K562 (cell line): ENCODE measurements around the gene IMMP2L. TPM values are rescaled to one million over a fixed set of nuclear protein-coding genes. Genes with fewer than 3 reads are reported as not detected.

Experiments used
- KDM4B ChIP-seq, 2 experiments: fragments of 450-650 bp in 1 of 2; sonication (generic) in 1 of 2; IDR thresholded peaks; 2 replicates each; pipeline ENCODE4 v1.6.1; 2016 to 2017; ENCODE audit warnings: borderline replicate concordance in 2 of 2, antibody characterized with exemption in 1 of 2, low read depth in 1 of 2, mild to moderate bottlenecking in 1 of 2
- MAFF ChIP-seq: IDR thresholded peaks from 2 replicates; pipeline ENCODE4 v1.6.1; 2012; ENCODE audit warnings: low read length, improper control_type of control experiment
- POLR3A ChIP-seq: IDR thresholded peaks from 2 replicates; pipeline ENCODE4 v1.6.1; 2011; ENCODE audit warnings: borderline replicate concordance, mild to moderate bottlenecking, moderate library complexity; ENCODE audit not compliant: insufficient read length, insufficient read depth; ENCODE audit errors: extremely low read depth
- TSC22D4 ChIP-seq: fragments of 450-650 bp; IDR thresholded peaks from 2 replicates; pipeline ENCODE4 v1.6.1; 2016; ENCODE audit warnings: missing genetic modification characterization, missing biosample characterization, control low read depth
- ZNF12 ChIP-seq: sonication (generic); formaldehyde crosslinking; IDR thresholded peaks from 2 replicates; pipeline ENCODE4 v1.4.0; 2020; ENCODE audit warnings: mild to moderate bottlenecking, missing genetic modification reagents
- ZNF354B ChIP-seq: fragments of 250-450 bp; sonication (Bioruptor Pico); IDR thresholded peaks from 2 replicates; pipeline ENCODE4 v1.4.0; 2020
- polyA plus RNA-seq, 8 experiments: library from polyadenylated mRNA; depleted of rRNA in 4 of 8; stranded (reverse) in 5 of 8; unstranded in 3 of 8; fragments of >200 nt; fragmentation: Nextera tagmentation in 2 of 8; fragmentation: Illumina TruSeq in 1 of 8; extraction: Ambion mirVana in 2 of 8; extraction: Trizol in 1 of 8; gene quantifications; 2 replicates each; pipeline versions ENCODE4 v1.2.1 to v1.2.3, GENCODE V29; 2011 to 2014; ENCODE audit warnings: inconsistent platforms in 1 of 8, missing spikeins in 1 of 8
- total RNA-seq, 7 experiments: library from RNA; depleted of rRNA in 6 of 7; stranded (reverse); fragments of >200 nt in 6 of 7; fragmentation: Illumina TruSeq in 2 of 7; extraction: Trizol in 2 of 7; gene quantifications; 2 replicates each; pipeline versions ENCODE4 v1.2.1 to v1.2.3, GENCODE V29; 2011 to 2021; ENCODE audit warnings: low replicate concordance in 1 of 7
- TF ChIP-seq, protein P1 (sequence below), 2 experiments: fragments of 250-450 bp in 1 of 2; fragments of 450-650 bp in 1 of 2; sonication (Bioruptor Pico) in 1 of 2; IDR thresholded peaks; 2 replicates each; pipeline versions ENCODE4 v1.6.1 to v1.8.0; 2016 to 2021; ENCODE audit warnings: mild to moderate bottlenecking in 2 of 2, moderate library complexity in 2 of 2, missing compliant biosample characterization in 1 of 2, missing genetic modification characterization in 1 of 2
- TF ChIP-seq, protein P2 (sequence below): sonication (generic); formaldehyde crosslinking; IDR thresholded peaks from 2 replicates; pipeline ENCODE4 v1.9.0; 2022; ENCODE audit warnings: mild to moderate bottlenecking, missing genetic modification reagents
- TF ChIP-seq, protein P3 (sequence below): fragments of 450-650 bp; IDR thresholded peaks from 2 replicates; pipeline ENCODE4 v1.6.1; 2016; ENCODE audit warnings: low read depth

Gene IMMP2L
- total and polyA plus RNA-seq, 9 of the 15 experiments (the other 6 are each of a cell fraction or from before 2014, with no cell fraction given): 29.7 to 116 (median 53.0) TPM

DNA sequence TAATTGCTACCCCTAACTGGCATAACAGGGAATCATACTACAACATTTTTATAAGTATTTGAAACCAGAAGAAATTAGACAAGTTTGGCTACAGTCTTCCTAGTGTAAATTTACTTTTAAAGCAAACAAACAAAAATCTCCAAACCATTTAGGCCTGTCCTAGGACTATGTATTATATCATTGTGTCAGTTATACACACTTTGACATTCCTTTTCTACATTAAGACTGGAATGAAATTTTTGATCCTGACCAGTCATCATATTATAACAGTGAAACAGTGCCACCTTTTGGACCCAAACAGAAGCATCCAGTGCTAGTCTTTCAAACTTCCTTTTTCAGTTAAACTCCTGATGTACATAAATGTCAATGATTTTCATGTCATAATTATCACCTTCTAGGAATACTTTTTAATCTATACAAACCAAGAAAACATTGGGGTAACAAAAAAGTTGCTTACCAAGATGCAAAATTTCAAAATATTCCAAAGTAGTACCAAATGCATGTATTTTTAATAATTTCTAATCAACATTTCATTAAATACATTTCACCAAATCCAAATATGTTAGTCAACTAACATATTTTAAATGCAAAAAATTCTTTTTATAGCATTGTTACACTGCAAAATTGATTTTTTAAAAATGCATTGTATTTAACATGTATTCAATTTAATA is 75.7 kb downstream of the IMMP2L start (continued):
- TF ChIP-seq MAFF: peak; percentile 39; the same call in 1 of the 2 replicates
- TF ChIP-seq POLR3A: no peak
- no peak for TF ChIP-seq TSC22D4 (tag)
- TF ChIP-seq, protein P1, sequence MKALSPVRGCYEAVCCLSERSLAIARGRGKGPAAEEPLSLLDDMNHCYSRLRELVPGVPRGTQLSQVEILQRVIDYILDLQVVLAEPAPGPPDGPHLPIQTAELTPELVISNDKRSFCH (CRISPR knock-in tag; IDR thresholded peaks at IDR 0.05): no peak
- TF ChIP-seq, protein P1 (tag; IDR thresholded peaks at IDR 0.05): no peak
- TF ChIP-seq, protein P2, sequence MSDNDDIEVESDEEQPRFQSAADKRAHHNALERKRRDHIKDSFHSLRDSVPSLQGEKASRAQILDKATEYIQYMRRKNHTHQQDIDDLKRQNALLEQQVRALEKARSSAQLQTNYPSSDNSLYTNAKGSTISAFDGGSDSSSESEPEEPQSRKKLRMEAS (CRISPR knock-in tag): no peak
- no peak for TF ChIP-seq ZNF354B (CRISPR knock-in tag)
- TF ChIP-seq KDM4B (IDR thresholded peaks at IDR 0.05; ENCODE audit: borderline replicate concordance in 2 of 2, low read depth in 1 of 2): 0 out of 4 replicates have a peak, but pooled peaks of 1 of the 2 experiments have one; percentile 47
- TF ChIP-seq, protein P3, sequence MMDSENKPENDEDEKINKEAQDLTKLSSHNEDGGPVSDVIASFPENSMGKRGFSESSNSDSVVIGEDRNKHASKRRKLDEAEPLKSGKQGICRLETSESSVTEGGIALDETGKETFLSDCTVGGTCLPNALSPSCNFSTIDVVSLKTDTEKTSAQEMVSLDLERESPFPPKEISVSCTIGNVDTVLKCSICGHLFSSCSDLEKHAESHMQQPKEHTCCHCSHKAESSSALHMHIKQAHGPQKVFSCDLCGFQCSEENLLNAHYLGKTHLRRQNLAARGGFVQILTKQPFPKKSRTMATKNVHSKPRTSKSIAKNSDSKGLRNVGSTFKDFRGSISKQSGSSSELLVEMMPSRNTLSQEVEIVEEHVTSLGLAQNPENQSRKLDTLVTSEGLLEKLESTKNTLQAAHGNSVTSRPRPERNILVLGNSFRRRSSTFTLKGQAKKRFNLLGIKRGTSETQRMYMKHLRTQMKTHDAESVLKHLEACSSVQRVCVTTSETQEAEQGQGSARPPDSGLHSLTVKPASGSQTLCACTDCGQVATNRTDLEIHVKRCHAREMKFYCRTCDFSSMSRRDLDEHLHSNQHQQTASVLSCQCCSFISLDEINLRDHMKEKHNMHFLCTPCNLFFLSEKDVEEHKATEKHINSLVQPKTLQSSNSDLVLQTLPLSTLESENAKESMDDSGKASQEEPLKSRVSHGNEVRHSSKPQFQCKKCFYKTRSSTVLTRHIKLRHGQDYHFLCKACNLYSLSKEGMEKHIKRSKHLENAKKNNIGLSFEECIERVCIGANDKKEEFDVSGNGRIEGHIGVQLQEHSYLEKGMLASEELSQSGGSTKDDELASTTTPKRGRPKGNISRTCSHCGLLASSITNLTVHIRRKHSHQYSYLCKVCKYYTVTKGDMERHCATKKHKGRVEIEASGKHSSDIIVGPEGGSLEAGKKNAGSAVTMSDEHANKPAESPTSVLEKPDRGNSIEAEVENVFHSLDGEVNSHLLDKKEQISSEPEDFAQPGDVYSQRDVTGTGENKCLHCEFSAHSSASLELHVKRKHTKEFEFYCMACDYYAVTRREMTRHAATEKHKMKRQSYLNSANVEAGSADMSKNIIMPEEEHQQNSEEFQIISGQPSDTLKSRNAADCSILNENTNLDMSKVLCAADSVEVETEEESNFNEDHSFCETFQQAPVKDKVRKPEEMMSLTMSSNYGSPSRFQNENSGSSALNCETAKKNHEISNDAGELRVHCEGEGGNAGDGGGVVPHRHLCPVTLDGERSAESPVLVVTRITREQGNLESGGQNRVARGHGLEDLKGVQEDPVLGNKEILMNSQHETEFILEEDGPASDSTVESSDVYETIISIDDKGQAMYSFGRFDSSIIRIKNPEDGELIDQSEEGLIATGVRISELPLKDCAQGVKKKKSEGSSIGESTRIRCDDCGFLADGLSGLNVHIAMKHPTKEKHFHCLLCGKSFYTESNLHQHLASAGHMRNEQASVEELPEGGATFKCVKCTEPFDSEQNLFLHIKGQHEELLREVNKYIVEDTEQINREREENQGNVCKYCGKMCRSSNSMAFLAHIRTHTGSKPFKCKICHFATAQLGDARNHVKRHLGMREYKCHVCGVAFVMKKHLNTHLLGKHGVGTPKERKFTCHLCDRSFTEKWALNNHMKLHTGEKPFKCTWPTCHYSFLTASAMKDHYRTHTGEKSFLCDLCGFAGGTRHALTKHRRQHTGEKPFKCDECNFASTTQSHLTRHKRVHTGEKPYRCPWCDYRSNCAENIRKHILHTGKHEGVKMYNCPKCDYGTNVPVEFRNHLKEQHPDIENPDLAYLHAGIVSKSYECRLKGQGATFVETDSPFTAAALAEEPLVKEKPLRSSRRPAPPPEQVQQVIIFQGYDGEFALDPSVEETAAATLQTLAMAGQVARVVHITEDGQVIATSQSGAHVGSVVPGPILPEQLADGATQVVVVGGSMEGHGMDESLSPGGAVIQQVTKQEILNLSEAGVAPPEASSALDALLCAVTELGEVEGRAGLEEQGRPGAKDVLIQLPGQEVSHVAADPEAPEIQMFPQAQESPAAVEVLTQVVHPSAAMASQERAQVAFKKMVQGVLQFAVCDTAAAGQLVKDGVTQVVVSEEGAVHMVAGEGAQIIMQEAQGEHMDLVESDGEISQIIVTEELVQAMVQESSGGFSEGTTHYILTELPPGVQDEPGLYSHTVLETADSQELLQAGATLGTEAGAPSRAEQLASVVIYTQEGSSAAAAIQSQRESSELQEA: no peak
- no peak for TF ChIP-seq ZNF12 (CRISPR knock-in tag)
